WTC11 (cell line): ENCODE results near the gene TELO2. TPM values are rescaled to one million over a fixed set of nuclear protein-coding genes. Genes with fewer than 3 reads are reported as not detected.
A peak's percentile ranks its signal among the peaks of the same experiment; 100 is the strongest.

Experiments used
- ATAC-seq: fragments of 200-7000 bp; cut with Tn5 transposase; 2 replicates; pipeline ENCODE4 v1.10.0; 2021; ENCODE audit warnings: mild to moderate bottlenecking, moderate library complexity
- CTCF ChIA-PET: fragments of 300-600 bp; sonication (Branson Sonifier 250); formaldehyde crosslinking; loops from one replicate; lab custom pipeline; 2021; ENCODE audit warnings: antibody characterized with exemption; lab: Charles Lee
- POLR2A ChIA-PET: fragments of 350-600 bp; sonication (Branson Sonifier 250); formaldehyde crosslinking; loops from one replicate; lab custom pipeline; 2021; ENCODE audit warnings: antibody characterized with exemption; lab: Charles Lee
- DNase-seq: peaks from one replicate; pipeline ENCODE4 v3.0.0; 2021; ENCODE audit warnings: low spot score
- H3K27ac Mint-ChIP-seq: 2 replicates; pipeline ENCODE4 v1.8.0; 2021; ENCODE audit warnings: mixed read lengths
- H3K27me3 Mint-ChIP-seq: 2 replicates; pipeline ENCODE4 v1.8.0; 2021; ENCODE audit warnings: low read depth, mild to moderate bottlenecking, moderate library complexity, mixed read lengths
- H3K36me3 Mint-ChIP-seq: 2 replicates; pipeline ENCODE4 v1.8.0; 2021; ENCODE audit warnings: mixed read lengths
- H3K4me1 Mint-ChIP-seq: 2 replicates; pipeline ENCODE4 v1.8.0; 2022; ENCODE audit warnings: mixed read lengths
- H3K4me3 Mint-ChIP-seq: 2 replicates; pipeline ENCODE4 v1.8.0; 2021; ENCODE audit warnings: mild to moderate bottlenecking, moderate library complexity, mixed read lengths
- H3K9me3 Mint-ChIP-seq: 2 replicates; pipeline ENCODE4 v1.8.0; 2021; ENCODE audit warnings: mixed read lengths
- CREB1 ChIP-seq: sonication (generic); formaldehyde crosslinking; IDR thresholded peaks from 2 replicates; pipeline ENCODE4 v1.8.0; 2023; ENCODE audit warnings: mild to moderate bottlenecking, missing genetic modification reagents
- ELF4 ChIP-seq: sonication (generic); formaldehyde crosslinking; IDR thresholded peaks from 2 replicates; pipeline ENCODE4 v1.8.1; 2022; ENCODE audit warnings: low read depth, mild to moderate bottlenecking, moderate library complexity, missing genetic modification reagents
- ETV6 ChIP-seq: sonication (generic); formaldehyde crosslinking; IDR thresholded peaks from 2 replicates; pipeline ENCODE4 v1.8.1; 2022; ENCODE audit warnings: mild to moderate bottlenecking, missing genetic modification reagents
- JUN ChIP-seq: sonication (generic); formaldehyde crosslinking; IDR thresholded peaks from 2 replicates; pipeline ENCODE4 v1.8.0; 2023; ENCODE audit warnings: mild to moderate bottlenecking, missing genetic modification reagents
- MXD4 ChIP-seq: fragments of 250-450 bp; sonication (Bioruptor Pico); IDR thresholded peaks from 2 replicates; pipeline ENCODE4 v1.8.0; 2021; ENCODE audit warnings: mild to moderate bottlenecking, moderate library complexity, borderline replicate concordance
- NFE2L1 ChIP-seq: sonication (generic); formaldehyde crosslinking; IDR thresholded peaks from 2 replicates; pipeline ENCODE4 v1.8.1; 2023; ENCODE audit warnings: missing genetic modification reagents
- NFYB ChIP-seq: sonication (generic); formaldehyde crosslinking; conservative IDR thresholded peaks from 2 replicates; pipeline ENCODE4 v1.8.0; 2022; ENCODE audit warnings: low read depth, missing genetic modification reagents
- ZBTB21 ChIP-seq: sonication (generic); formaldehyde crosslinking; IDR thresholded peaks from 2 replicates; pipeline ENCODE4 v1.8.1; 2023; ENCODE audit warnings: mild to moderate bottlenecking, missing genetic modification reagents, borderline replicate concordance
- ZNF219 ChIP-seq: sonication (generic); formaldehyde crosslinking; IDR thresholded peaks from 2 replicates; pipeline ENCODE4 v1.8.0; 2023; ENCODE audit warnings: missing genetic modification reagents, mild to moderate bottlenecking, borderline replicate concordance
- ZNF396 ChIP-seq: fragments of 250-450 bp; sonication (Bioruptor Pico); IDR thresholded peaks from 2 replicates; pipeline ENCODE4 v1.8.0; 2021; ENCODE audit warnings: mild to moderate bottlenecking, moderate library complexity, borderline replicate concordance
- total RNA-seq: library from RNA; stranded (reverse); gene quantifications from 3 replicates; pipeline ENCODE4 v1.2.3, GENCODE V29; 2021
- TF ChIP-seq, protein P1 (sequence below): sonication (generic); formaldehyde crosslinking; IDR thresholded peaks from 2 replicates; pipeline ENCODE4 v1.8.1; 2023; ENCODE audit warnings: mild to moderate bottlenecking, missing genetic modification reagents, moderate library complexity
- TF ChIP-seq, protein P2 (sequence below): fragments of 250-450 bp; sonication (Bioruptor Pico); IDR thresholded peaks from 2 replicates; pipeline ENCODE4 v2.1.2; 2022; ENCODE audit warnings: mild to moderate bottlenecking, moderate library complexity
- TF ChIP-seq, protein P3 (sequence below): sonication (generic); formaldehyde crosslinking; conservative IDR thresholded peaks from 2 replicates; pipeline ENCODE4 v1.8.1; 2022; ENCODE audit warnings: mild to moderate bottlenecking, missing genetic modification reagents
- TF ChIP-seq, protein P4 (sequence below): sonication (generic); formaldehyde crosslinking; IDR thresholded peaks from 2 replicates; pipeline ENCODE4 v1.8.1; 2023; ENCODE audit warnings: mild to moderate bottlenecking, moderate library complexity, missing genetic modification reagents

TELO2 gene
- total RNA-seq, 1 experiment from 2014 or later: 86.7 TPM

DNA sequence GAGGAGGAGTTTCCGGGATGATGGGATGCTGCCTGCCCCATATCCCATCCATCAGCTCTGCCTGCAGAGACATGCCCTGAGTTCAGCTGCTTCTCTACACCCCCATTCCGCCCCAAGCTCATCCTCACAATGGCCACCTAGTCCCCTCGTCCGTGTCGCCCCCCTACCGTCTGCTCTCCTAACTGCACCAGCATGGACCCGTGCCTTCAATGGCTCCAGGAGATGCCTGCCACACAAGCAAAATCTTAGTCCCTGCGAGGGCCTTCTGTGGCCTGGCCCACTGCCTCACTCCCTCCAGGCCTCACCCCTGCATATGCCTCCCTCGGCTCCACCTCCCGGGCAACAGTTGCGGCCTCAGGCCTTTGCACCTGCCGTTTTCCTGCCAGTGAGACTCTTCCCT lies 1.8 kb upstream of the TELO2 start:
- Mint-ChIP-seq H3K9me3 (no peaks in the 10 kb centered on the region), H3K27me3 (no peaks in the 10 kb centered on the region), H3K4me3 (no peak overlapping the region), H3K4me1 (peaks cover 10% of the 10 kb centered on the region; the same call in 1 of the 2 replicates), H3K36me3 (no peaks in the 10 kb centered on the region; the same call in 1 of the 2 replicates), H3K27ac (no peak overlapping the region)
- ATAC-seq (no peak), DNase-seq (no peak)
- CTCF ChIA-PET: interaction anchor here (0.9 to 1.1 kb wide), 3 partner anchors 62 to 291 kb away, joined by 3 to 4 read pairs (median 3); partner anchors contain the start of genes NUBP2 and SPSB3
- POLR2A ChIA-PET: interaction anchor here (0.6 kb wide), 1 partner anchor 11 kb away, joined by 3 read pairs; no protein-coding TSS in a partner anchor
- TF ChIP-seq CREB1 (CRISPR knock-in tag) (no peak), NFE2L1 (CRISPR knock-in tag) (0 out of 2 replicates have a peak, but pooled peaks have one; percentile 59)

DNA sequence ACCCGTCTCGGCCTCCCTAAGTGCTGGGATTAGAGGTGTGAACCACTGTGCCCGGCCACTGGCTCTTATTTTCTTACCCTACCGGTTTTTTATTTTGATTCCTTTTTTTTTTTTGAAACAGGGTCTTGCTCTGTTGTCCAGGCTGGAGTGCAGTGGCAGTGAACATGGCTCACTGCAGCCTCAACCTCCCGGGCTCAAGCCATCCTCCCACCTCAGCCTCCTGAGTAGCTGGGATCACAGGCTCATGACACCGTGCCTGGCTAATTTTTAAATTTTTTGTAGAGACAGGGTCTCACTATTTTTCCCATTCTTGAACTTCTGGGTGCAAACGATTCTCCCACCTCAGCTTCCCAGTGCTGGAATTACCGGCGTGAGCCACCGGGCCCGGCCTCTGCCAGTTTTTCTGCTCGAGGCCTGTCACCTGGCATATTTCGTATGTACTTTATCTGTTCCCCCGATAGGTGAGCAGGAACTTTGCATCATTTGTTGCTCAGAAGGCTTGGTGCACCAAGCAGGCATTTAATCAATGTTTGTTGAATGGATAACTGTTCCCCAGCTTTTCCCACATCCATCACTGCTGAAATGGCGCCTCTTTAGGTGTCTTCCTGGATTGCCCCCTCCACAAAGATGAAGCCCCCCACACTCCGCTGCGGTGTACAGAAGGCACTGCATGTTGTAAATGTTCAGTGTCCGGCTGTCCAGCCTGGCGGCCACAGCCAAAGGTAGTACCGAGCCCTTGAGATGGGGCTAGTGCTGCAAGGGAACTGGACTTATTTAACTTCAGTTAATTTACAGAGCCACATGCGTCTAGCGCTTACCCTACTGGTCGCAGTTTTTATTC lies 858 bp upstream of the TELO2 start:
- Mint-ChIP-seq H3K9me3 (no peaks in the 10 kb centered on the region), H3K36me3 (no peaks in the 10 kb centered on the region; the same call in 1 of the 2 replicates), H3K4me3 (peak overlapping the region; percentile 92), H3K27me3 (no peaks in the 10 kb centered on the region), H3K4me1 (peaks cover 10% of the 10 kb centered on the region; the same call in 1 of the 2 replicates), H3K27ac (peak overlapping the region; percentile 98)
- ATAC-seq: no peak
- CTCF ChIA-PET: interaction anchor here (0.7 to 1.5 kb wide), 5 partner anchors 21 to 332 kb away, joined by 3 to 5 read pairs (median 3); partner anchors contain the start of gene MAPK8IP3
- TF ChIP-seq ETV6 (CRISPR knock-in tag): no peak
- TF ChIP-seq, protein P1, sequence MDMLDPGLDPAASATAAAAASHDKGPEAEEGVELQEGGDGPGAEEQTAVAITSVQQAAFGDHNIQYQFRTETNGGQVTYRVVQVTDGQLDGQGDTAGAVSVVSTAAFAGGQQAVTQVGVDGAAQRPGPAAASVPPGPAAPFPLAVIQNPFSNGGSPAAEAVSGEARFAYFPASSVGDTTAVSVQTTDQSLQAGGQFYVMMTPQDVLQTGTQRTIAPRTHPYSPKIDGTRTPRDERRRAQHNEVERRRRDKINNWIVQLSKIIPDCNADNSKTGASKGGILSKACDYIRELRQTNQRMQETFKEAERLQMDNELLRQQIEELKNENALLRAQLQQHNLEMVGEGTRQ: no peak
- TF ChIP-seq, protein P2, sequence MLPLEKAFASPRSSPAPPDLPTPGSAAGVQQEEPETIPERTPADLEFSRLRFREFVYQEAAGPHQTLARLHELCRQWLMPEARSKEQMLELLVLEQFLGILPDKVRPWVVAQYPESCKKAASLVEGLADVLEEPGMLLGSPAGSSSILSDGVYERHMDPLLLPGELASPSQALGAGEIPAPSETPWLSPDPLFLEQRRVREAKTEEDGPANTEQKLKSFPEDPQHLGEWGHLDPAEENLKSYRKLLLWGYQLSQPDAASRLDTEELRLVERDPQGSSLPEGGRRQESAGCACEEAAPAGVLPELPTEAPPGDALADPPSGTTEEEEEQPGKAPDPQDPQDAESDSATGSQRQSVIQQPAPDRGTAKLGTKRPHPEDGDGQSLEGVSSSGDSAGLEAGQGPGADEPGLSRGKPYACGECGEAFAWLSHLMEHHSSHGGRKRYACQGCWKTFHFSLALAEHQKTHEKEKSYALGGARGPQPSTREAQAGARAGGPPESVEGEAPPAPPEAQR (CRISPR knock-in tag): no peak
- TF ChIP-seq ZNF219 (CRISPR knock-in tag): no peak
- TF ChIP-seq ELF4 (CRISPR knock-in tag): no peak
- TF ChIP-seq, protein P3, sequence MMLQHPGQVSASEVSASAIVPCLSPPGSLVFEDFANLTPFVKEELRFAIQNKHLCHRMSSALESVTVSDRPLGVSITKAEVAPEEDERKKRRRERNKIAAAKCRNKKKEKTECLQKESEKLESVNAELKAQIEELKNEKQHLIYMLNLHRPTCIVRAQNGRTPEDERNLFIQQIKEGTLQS (CRISPR knock-in tag): no peak
- TF ChIP-seq MXD4 (CRISPR knock-in tag): no peak
- TF ChIP-seq ZBTB21 (CRISPR knock-in tag): no peak
- TF ChIP-seq JUN (CRISPR knock-in tag): no peak
- no peak for TF ChIP-seq NFYB
- no peak for DNase-seq
- POLR2A ChIA-PET: interaction anchor here (0.7 to 1.5 kb wide), 2 partner anchors 114 to 185 kb away, joined by 3 to 5 read pairs; no protein-coding TSS in a partner anchor

DNA sequence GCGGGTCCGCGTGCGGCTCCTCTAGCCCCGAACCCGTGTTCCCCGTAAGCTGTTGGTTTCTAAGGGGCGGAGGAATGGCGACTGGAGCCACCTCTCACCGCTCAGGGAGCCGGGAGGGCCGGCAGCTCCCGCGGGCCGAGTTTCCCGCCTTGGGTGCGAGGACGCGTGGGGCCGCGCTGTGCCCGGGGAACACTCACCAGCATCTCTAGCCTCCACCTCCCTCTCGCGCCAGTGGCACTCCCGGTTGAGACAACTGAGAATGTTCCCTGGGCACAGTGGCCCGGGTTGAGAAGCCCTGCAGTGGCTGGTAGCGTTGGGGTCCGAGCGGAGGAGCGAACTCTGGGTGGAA lies 560 bp downstream of the TELO2 start:
- no peak overlapping the region for H3K27ac Mint-ChIP-seq
- H3K4me1 Mint-ChIP-seq: peaks cover 10% of the 10 kb centered on the region; the same call in 1 of the 2 replicates
- H3K4me3 Mint-ChIP-seq: peak overlapping the region; percentile 92
- ATAC-seq: no peak; the same call in 1 of the 2 replicates
- TF ChIP-seq, protein P4, sequence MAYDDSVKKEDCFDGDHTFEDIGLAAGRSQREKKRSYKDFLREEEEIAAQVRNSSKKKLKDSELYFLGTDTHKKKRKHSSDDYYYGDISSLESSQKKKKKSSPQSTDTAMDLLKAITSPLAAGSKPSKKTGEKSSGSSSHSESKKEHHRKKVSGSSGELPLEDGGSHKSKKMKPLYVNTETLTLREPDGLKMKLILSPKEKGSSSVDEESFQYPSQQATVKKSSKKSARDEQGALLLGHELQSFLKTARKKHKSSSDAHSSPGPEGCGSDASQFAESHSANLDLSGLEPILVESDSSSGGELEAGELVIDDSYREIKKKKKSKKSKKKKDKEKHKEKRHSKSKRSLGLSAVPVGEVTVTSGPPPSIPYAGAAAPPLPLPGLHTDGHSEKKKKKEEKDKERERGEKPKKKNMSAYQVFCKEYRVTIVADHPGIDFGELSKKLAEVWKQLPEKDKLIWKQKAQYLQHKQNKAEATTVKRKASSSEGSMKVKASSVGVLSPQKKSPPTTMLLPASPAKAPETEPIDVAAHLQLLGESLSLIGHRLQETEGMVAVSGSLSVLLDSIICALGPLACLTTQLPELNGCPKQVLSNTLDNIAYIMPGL: peak; percentile 26; the same call in 1 of the 2 replicates
- TF ChIP-seq ZNF396 (CRISPR knock-in tag): no peak
- H3K27me3 Mint-ChIP-seq: no peaks in the 10 kb centered on the region
- CTCF ChIA-PET: interaction anchor here (0.9 to 1.5 kb wide), 6 partner anchors 17 to 271 kb away, joined by 3 to 6 read pairs (median 3); partner anchors contain the start of gene MAPK8IP3
- peaks cover 6% of the 10 kb centered on the region for H3K36me3 Mint-ChIP-seq
- peak; percentile 39 for DNase-seq
- H3K9me3 Mint-ChIP-seq: no peaks in the 10 kb centered on the region
- POLR2A ChIA-PET: interaction anchor here (0.7 to 1.0 kb wide), 2 partner anchors 18 to 131 kb away, joined by 3 to 4 read pairs; no protein-coding TSS in a partner anchor
